Activated naive CD8-positive, alpha-beta T cell treated with anti-CD3 and anti-CD28 coated beads, Interleukin-2, amount 10 ng/mL, durations not matched to agents 7 days and 5 days (primary cell): ENCODE data around the gene FSIP1. TPM values are rescaled to one million over a fixed set of nuclear protein-coding genes. Genes with fewer than 3 reads are reported as not detected.

ENCODE experiments used
- ATAC-seq: fragments of 150-1000 bp; cut with Tn5 transposase; one replicate; pipeline ENCODE4 v1.10.0; 2021; ENCODE audit warnings: low read depth, moderate library complexity
- POLR2A ChIA-PET: fragments of 350-600 bp; sonication (Branson Sonifier 250); formaldehyde crosslinking; loops from one replicate; lab custom pipeline; 2021; ENCODE audit warnings: antibody characterized with exemption; lab: Charles Lee
- DNase-seq: peaks from one replicate; pipeline ENCODE4 v3.0.0; 2021
- H3K27ac Mint-ChIP-seq: one replicate; pipeline ENCODE4 v1.8.0; 2022; ENCODE audit warnings: mild to moderate bottlenecking, mixed read lengths
- H3K27me3 Mint-ChIP-seq: one replicate; pipeline ENCODE4 v1.8.0; 2022; ENCODE audit warnings: mild to moderate bottlenecking, moderate library complexity, mixed read lengths
- H3K36me3 Mint-ChIP-seq: one replicate; pipeline ENCODE4 v1.8.0; 2021; ENCODE audit warnings: mild to moderate bottlenecking, mixed read lengths
- H3K4me1 Mint-ChIP-seq: one replicate; pipeline ENCODE4 v1.8.0; 2021; ENCODE audit warnings: mixed read lengths
- H3K4me3 Mint-ChIP-seq: one replicate; pipeline ENCODE4 v1.8.0; 2022; ENCODE audit warnings: mild to moderate bottlenecking, moderate library complexity, mixed read lengths
- H3K9me3 Mint-ChIP-seq: one replicate; pipeline ENCODE4 v1.8.0; 2021; ENCODE audit warnings: mixed read lengths
- total RNA-seq, 2 experiments: library from RNA; stranded (reverse); gene quantifications; one replicate each; pipeline ENCODE4 v1.2.3, GENCODE V29; 2021

FSIP1 gene
- total RNA-seq, 2 experiments from 2014 or later, result 0.68 to 0.75 TPM

DNA sequence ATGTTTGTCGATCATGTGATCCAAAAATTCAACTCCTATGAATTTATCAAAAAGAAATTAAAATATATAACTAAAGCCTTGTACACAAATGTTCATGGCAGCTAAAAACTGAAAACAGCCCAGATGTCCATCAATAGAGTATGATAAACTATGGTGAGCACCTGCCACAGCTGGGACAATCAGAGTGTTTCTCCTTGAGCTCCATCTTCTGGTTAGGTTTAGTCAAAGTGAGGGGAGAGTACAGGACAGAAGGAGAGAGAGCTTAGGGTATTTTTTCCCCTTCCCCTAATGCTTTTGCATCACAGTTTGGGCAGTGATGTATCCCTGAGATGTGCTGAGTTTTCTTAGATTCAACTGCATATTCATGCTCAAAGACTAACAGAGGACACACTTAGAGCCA is 65.5 kb downstream of the FSIP1 start:
- H3K4me3 Mint-ChIP-seq, result no peak overlapping the region
- H3K9me3 Mint-ChIP-seq, result no peaks in the 10 kb centered on the region
- ATAC-seq, result no peak
- H3K27me3 Mint-ChIP-seq, result no peaks in the 10 kb centered on the region
- POLR2A ChIA-PET, result no interaction called here
- H3K27ac Mint-ChIP-seq, result no peak overlapping the region
- no peak for DNase-seq
- peaks cover 5% of the 10 kb centered on the region for H3K4me1 Mint-ChIP-seq
- no peaks in the 10 kb centered on the region for H3K36me3 Mint-ChIP-seq

- ATAC-seq, result no peak
- H3K4me3 Mint-ChIP-seq, result no peak overlapping the region
These were observed 68.4 kb downstream of the FSIP1 start for GRCh38 chr15:39714251-39714650.

DNA sequence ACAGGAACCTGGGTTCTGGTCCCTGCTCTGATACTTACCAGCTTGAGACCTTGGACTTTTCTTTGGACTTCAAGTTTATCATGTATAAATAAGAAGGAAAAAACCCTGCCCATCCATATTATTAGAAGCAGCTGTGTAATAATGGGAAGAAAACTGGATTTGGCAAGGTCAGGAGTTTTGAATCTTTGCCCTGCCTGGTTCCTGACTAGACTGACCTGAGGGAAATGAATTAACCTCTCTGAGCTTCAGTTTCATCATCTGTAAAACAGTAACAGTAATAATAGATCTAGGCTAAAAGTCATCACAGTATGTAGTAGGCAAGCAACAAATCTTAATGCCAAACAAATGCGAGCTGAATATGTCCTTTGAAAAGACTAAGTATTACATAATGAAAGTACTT is 68.8 kb downstream of the FSIP1 start:
- H3K4me1 Mint-ChIP-seq, result no peaks in the 10 kb centered on the region

More at GRCh38 chr15:39714251-39714650, 68.4 kb downstream of the FSIP1 start:
- no peak overlapping the region for H3K27ac Mint-ChIP-seq
- H3K9me3 Mint-ChIP-seq, result no peaks in the 10 kb centered on the region
- no peaks in the 10 kb centered on the region for H3K36me3 Mint-ChIP-seq
- POLR2A ChIA-PET, result no interaction called here
- no peak for DNase-seq
- no peaks in the 10 kb centered on the region for H3K4me1 Mint-ChIP-seq
- no peaks in the 10 kb centered on the region for H3K27me3 Mint-ChIP-seq

DNA sequence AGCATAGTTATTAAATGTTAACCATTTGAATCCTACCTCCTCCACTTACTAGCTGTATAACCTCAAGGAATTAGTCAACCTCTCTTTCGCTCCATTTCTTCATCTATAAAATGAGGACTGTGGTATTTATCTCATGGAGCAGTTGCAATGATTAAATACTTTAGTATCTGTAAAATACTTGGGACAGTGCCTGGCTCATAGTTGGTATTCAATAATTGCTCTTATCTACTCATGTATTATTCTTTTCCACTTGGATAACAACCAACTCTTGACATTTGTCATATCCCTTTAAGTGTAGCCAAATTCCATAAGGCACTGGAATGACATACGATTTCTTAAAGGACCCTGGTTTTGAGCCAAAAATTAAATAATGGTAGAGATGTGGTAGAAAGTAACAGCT is 72.0 kb downstream of the FSIP1 start:
- DNase-seq (no peak), ATAC-seq (no peak)
- POLR2A ChIA-PET, result no interaction called here
- Mint-ChIP-seq H3K4me1 (no peaks in the 10 kb centered on the region), H3K9me3 (no peaks in the 10 kb centered on the region), H3K27ac (no peak overlapping the region), H3K4me3 (no peak overlapping the region), H3K36me3 (no peaks in the 10 kb centered on the region), H3K27me3 (no peaks in the 10 kb centered on the region)

More for the DNA sequence above, 68.8 kb downstream of the FSIP1 start:
- Mint-ChIP-seq H3K27me3 (no peaks in the 10 kb centered on the region), H3K27ac (no peak overlapping the region), H3K36me3 (no peaks in the 10 kb centered on the region), H3K9me3 (no peaks in the 10 kb centered on the region), H3K4me3 (no peak overlapping the region)
- DNase-seq, result no peak
- POLR2A ChIA-PET, result no interaction called here
- ATAC-seq, result no peak

- no peaks in the 10 kb centered on the region for H3K9me3 Mint-ChIP-seq
- H3K4me3 Mint-ChIP-seq, result no peak overlapping the region
- H3K36me3 Mint-ChIP-seq, result no peaks in the 10 kb centered on the region
- ATAC-seq (no peak), DNase-seq (no peak)
- no peaks in the 10 kb centered on the region for H3K27me3 Mint-ChIP-seq
- no peak overlapping the region for H3K27ac Mint-ChIP-seq
- POLR2A ChIA-PET, result no interaction called here
- H3K4me1 Mint-ChIP-seq, result no peaks in the 10 kb centered on the region
These were observed 72.7 kb downstream of the FSIP1 start for GRCh38 chr15:39709941-39710340.

DNA sequence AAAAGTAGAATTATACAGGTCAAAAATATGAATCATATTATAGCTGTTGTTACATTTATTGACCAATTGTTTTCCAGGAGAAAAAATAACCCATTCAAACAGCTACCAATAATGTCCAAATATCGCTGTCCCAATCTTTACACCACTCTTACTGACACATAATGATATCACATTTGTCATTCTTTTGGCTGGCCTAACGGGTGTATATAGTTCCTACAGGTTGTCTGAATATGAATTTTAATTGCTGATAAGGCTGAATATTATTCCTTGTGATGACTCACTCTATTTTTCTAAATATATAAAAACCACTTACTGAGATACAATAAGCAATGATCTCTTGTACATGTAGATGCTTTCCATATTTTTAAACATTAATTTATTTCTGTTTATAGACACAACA is 76.4 kb downstream of the FSIP1 start:
- POLR2A ChIA-PET, result interaction anchor here (0.5 kb wide), 1 partner anchor 73 kb away, joined by 3 read pairs; no protein-coding TSS in a partner anchor
- no peak for ATAC-seq
- Mint-ChIP-seq H3K4me1 (no peaks in the 10 kb centered on the region), H3K9me3 (no peaks in the 10 kb centered on the region), H3K36me3 (no peaks in the 10 kb centered on the region), H3K4me3 (no peak overlapping the region), H3K27ac (no peak overlapping the region), H3K27me3 (no peaks in the 10 kb centered on the region)
- DNase-seq, result no peak

DNA sequence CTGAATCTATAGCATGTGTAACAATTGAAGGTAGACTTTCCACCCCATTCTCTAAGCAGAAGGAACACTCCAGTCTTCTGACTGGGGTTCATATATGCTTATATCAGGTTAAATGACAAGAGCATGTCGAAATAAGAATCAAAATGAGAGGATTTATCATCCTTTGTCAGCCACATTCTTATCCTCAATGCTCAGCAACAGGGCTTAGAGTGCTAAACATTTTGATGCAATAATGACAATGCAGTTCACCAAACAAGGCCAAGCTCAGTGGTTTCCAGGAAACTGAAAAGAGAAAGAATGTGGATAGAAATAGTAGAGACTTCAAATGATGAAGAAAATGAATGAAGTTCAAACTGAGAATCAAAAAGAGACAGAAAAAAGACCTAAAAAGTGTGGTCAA is 78.0 kb downstream of the FSIP1 start:
- no peak overlapping the region for H3K4me3 Mint-ChIP-seq
- ATAC-seq, result no peak
- H3K27me3 Mint-ChIP-seq, result no peaks in the 10 kb centered on the region
- no peaks in the 10 kb centered on the region for H3K4me1 Mint-ChIP-seq
- no peaks in the 10 kb centered on the region for H3K36me3 Mint-ChIP-seq
- no peak for DNase-seq
- POLR2A ChIA-PET, result no interaction called here
- H3K27ac Mint-ChIP-seq, result no peak overlapping the region
- no peaks in the 10 kb centered on the region for H3K9me3 Mint-ChIP-seq

DNA sequence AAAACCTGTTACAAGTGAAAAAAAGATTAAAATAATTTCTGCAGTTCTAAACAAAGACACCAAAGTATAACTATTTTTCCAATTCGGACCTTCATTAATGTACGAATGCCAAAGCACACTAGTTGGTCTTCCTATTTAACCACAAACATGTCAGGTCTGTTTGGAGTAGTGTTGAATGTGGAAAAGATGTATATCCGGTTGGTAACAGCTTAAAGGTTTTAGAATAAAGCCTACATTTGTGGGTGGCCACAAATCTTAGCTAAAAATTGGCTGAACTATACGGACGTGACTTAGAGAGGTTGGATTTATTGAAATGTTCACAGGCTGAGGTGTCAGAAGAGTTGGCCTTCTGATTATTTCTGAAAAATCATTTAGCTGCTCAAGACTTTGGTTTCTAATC is 78.4 kb downstream of the FSIP1 start:
- Mint-ChIP-seq H3K4me3 (no peak overlapping the region), H3K4me1 (no peaks in the 10 kb centered on the region), H3K36me3 (no peaks in the 10 kb centered on the region), H3K27me3 (no peaks in the 10 kb centered on the region), H3K27ac (no peak overlapping the region), H3K9me3 (no peaks in the 10 kb centered on the region)
- POLR2A ChIA-PET, result no interaction called here
- no peak for ATAC-seq
- DNase-seq, result no peak

GRCh38 chr15:39701988-39702387 is 80.7 kb downstream of the FSIP1 start:
- ATAC-seq (no peak), DNase-seq (no peak)
- Mint-ChIP-seq H3K27me3 (peaks cover 12% of the 10 kb centered on the region), H3K4me3 (no peak overlapping the region), H3K4me1 (no peaks in the 10 kb centered on the region), H3K36me3 (no peaks in the 10 kb centered on the region), H3K27ac (no peak overlapping the region), H3K9me3 (no peaks in the 10 kb centered on the region)
- POLR2A ChIA-PET, result no interaction called here

DNA sequence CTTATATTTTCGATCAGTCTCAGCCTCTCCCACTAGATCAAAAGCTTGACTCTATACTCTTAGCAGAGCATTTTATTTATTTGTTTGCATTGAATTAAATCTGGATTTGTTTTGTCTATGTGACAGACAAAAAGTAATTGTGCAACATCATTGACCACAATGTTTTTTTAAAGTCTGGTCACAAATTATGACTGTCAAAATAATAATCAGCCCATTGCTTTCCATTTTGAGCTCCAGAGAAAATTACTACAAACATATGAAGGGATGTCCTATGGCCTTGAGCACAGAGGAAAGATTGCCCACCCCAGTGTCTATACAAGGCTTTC is 82.3 kb downstream of the FSIP1 start:
- Mint-ChIP-seq H3K9me3 (no peaks in the 10 kb centered on the region), H3K4me3 (no peak overlapping the region), H3K4me1 (no peaks in the 10 kb centered on the region), H3K36me3 (no peaks in the 10 kb centered on the region), H3K27me3 (peaks cover 12% of the 10 kb centered on the region), H3K27ac (no peak overlapping the region)
- DNase-seq, result no peak
- POLR2A ChIA-PET, result no interaction called here
- no peak for ATAC-seq

DNA sequence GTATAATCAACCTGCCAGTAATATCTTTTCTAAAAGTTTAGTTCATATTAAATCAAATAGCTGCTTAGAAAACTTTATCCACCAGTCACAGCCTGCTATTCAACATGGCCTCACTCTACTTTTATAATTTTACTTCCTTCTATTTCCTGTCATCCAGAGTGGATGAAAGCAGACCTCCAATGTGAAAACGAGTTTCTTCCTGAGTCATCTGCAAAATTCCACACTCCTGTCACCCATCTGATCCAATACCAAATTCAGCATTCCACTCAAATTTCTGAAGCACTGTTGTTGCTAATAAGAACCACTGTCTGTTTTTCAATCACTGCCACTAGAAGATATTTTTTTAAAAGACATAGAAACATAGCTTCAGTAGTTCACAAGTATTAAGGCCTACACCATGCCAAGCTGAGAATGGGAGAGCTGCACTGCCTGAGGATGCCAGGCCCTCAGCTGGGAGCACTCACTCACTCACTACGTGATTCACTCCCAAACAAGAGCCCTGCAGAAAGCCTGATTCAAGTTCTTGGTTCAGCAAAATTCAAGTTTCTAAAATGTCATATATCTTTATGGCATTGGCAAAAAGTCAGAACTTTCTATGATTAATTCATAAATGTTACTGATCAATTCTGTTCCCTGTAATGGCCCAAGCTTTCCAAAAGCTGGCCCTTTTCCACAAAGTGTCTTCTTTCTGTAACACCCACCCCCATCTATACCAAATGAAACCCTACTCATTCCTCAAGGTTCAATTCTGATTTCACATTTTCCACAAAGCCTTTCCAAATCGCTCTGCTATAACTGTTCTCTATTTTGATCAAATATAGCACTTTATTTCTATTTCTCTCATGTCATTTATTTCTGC is 82.9 kb downstream of the FSIP1 start:
- no peaks in the 10 kb centered on the region for H3K36me3 Mint-ChIP-seq
- no peaks in the 10 kb centered on the region for H3K9me3 Mint-ChIP-seq
- peaks cover 12% of the 10 kb centered on the region for H3K27me3 Mint-ChIP-seq
- H3K4me3 Mint-ChIP-seq, result no peak overlapping the region
- no peaks in the 10 kb centered on the region for H3K4me1 Mint-ChIP-seq
- no peak overlapping the region for H3K27ac Mint-ChIP-seq
- POLR2A ChIA-PET, result no interaction called here
- ATAC-seq, result no peak
- DNase-seq, result no peak

DNA sequence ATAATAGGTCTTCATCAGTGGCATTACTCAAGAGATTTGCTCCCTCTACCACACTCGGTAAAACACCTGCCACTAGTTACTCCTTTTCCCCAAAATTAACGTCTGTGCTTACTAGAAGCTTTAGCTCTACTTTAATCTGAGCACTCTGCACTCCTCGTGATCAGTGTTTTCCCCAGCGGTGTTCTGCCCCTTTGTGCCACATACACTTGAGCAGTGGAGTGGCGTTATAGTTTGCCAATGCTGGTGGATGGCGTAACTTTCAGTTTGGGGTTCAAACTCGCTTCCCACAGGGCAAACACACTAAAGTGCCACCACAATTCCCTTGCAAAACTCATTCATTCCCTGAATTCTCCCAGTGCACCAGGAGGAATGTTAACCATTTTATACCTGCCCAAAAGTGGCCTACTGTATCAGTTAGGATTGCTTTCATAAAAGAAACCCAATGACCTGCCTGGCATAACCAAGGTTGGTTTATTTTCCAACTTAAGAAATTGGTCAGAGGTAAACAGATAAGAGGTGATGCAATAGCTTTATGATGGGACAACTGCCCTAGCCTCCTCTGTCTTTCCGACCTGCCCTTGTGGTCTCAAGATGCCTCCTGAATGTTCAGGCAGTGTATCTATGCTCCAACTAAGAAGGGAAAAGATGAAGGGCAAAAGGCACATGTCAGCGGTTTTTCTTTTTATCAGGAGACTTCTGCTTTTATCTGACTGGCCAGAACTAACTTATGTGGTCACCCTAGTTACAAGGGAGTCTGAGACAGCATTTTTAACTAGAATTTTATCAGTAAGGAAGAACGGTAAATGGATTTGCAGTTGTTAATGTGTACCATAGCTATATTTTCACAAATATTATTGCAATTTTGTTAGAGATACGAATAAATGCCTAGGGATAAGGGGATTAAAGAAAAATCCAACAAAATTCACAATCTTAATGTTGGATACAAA is 83.9 kb downstream of the FSIP1 start:
- no peaks in the 10 kb centered on the region for H3K9me3 Mint-ChIP-seq
- no peak for DNase-seq
- H3K4me3 Mint-ChIP-seq, result no peak overlapping the region
- H3K27ac Mint-ChIP-seq, result no peak overlapping the region
- POLR2A ChIA-PET, result no interaction called here
- no peaks in the 10 kb centered on the region for H3K36me3 Mint-ChIP-seq
- peaks cover 12% of the 10 kb centered on the region for H3K27me3 Mint-ChIP-seq
- ATAC-seq, result no peak
- no peaks in the 10 kb centered on the region for H3K4me1 Mint-ChIP-seq

DNA sequence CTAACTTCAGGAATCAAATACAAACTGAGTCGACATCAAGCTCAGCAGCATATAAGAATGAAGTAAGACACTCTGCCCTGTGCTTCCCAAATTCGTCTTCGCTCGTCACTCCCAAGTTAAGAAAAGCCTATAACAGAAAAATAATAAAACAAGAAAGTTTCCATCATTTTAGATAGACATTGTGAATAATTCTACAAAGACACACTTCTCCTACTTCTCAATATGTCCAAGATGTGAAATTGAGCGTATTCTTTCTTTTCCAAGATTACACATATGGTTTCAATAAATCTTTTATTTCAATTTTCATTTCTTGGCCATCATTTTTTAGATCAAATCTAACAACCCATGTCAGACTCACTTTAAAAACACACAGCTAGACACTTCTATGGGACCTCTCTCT is 85.1 kb downstream of the FSIP1 start:
- no peak overlapping the region for H3K27ac Mint-ChIP-seq
- DNase-seq (no peak), ATAC-seq (no peak)
- no peaks in the 10 kb centered on the region for H3K9me3 Mint-ChIP-seq
- POLR2A ChIA-PET, result no interaction called here
- H3K4me1 Mint-ChIP-seq, result no peaks in the 10 kb centered on the region
- no peaks in the 10 kb centered on the region for H3K36me3 Mint-ChIP-seq
- no peak overlapping the region for H3K4me3 Mint-ChIP-seq
- H3K27me3 Mint-ChIP-seq, result peaks cover 18% of the 10 kb centered on the region

GRCh38 chr15:39695793-39696192 is 86.8 kb downstream of the FSIP1 start:
- POLR2A ChIA-PET, result no interaction called here
- no peaks in the 10 kb centered on the region for H3K9me3 Mint-ChIP-seq
- peaks cover 21% of the 10 kb centered on the region for H3K27me3 Mint-ChIP-seq
- no peak for ATAC-seq
- DNase-seq, result no peak
- no peaks in the 10 kb centered on the region for H3K36me3 Mint-ChIP-seq
- peaks cover 2% of the 10 kb centered on the region for H3K4me1 Mint-ChIP-seq
- no peak overlapping the region for H3K4me3 Mint-ChIP-seq
- H3K27ac Mint-ChIP-seq, result no peak overlapping the region
